Neural progenitor cell (in vitro differentiated cells): ENCODE data around the gene ASIC2. TPM values are rescaled to one million over a fixed set of nuclear protein-coding genes. Genes with fewer than 3 reads are reported as not detected.

ENCODE experiments used
- DNase-seq: peaks from one replicate; pipeline ENCODE4 v3.0.0-alpha.2; 2016; ENCODE audit warnings: low spot score
- H2AFZ ChIP-seq: fragments of 200-600 bp; sonication (generic); replicated peaks from 2 replicates; pipeline ENCODE4 v1.6.1; 2016; ENCODE audit warnings: antibody characterized with exemption
- H3F3A ChIP-seq: fragments of 200-600 bp; sonication (generic); 2 replicates; pipeline ENCODE4 v1.6.1; 2016; ENCODE audit warnings: antibody characterized with exemption, low read depth
- H3K27ac ChIP-seq: fragments of 200-600 bp; sonication (generic); 2 replicates; pipeline ENCODE4 v1.5.1; 2016; ENCODE audit warnings: mild to moderate bottlenecking
- H3K27me3 ChIP-seq: fragments of 200-600 bp; sonication (generic); 2 replicates; pipeline ENCODE4 v1.6.1; 2016; ENCODE audit warnings: mild to moderate bottlenecking, moderate library complexity
- H3K36me3 ChIP-seq: fragments of 200-600 bp; sonication (generic); 2 replicates; pipeline ENCODE4 v1.5.1; 2016
- H3K4me1 ChIP-seq: fragments of 200-600 bp; sonication (generic); 2 replicates; pipeline ENCODE4 v1.6.1; 2016; ENCODE audit warnings: mixed run types
- H3K4me2 ChIP-seq: fragments of 200-600 bp; sonication (generic); 2 replicates; pipeline ENCODE4 v1.6.1; 2016
- H3K4me3 ChIP-seq: fragments of 200-600 bp; sonication (generic); 2 replicates; pipeline ENCODE4 v1.5.1; 2016
- H3K79me2 ChIP-seq: fragments of 200-600 bp; sonication (generic); 2 replicates; pipeline ENCODE4 v1.6.1; 2016; ENCODE audit warnings: low read depth
- H3K9ac ChIP-seq: fragments of 200-600 bp; sonication (generic); 2 replicates; pipeline ENCODE4 v1.6.1; 2016
- H3K9me3 ChIP-seq: fragments of 200-600 bp; sonication (generic); 2 replicates; pipeline ENCODE4 v1.5.1; 2016; ENCODE audit warnings: low read depth
- H4K20me1 ChIP-seq: fragments of 200-600 bp; sonication (generic); 2 replicates; pipeline ENCODE4 v1.6.1; 2016; ENCODE audit warnings: low read depth
- H3K27ac Mint-ChIP-seq: 3 replicates; pipeline ENCODE4 v1.8.0; 2021; ENCODE audit warnings: mixed read lengths
- H3K27me3 Mint-ChIP-seq: 2 replicates; pipeline ENCODE4 v1.8.0; 2022; ENCODE audit warnings: low read depth, mild to moderate bottlenecking, inconsistent platforms, moderate library complexity, mixed read lengths; ENCODE audit not compliant: insufficient read depth
- H3K36me3 Mint-ChIP-seq: 3 replicates; pipeline ENCODE4 v1.8.0; 2021; ENCODE audit warnings: mixed read lengths
- H3K4me1 Mint-ChIP-seq: 3 replicates; pipeline ENCODE4 v1.8.0; 2021; ENCODE audit warnings: mixed read lengths
- H3K4me3 Mint-ChIP-seq: 3 replicates; pipeline ENCODE4 v1.8.0; 2021; ENCODE audit warnings: mild to moderate bottlenecking, moderate library complexity, mixed read lengths
- H3K9me3 Mint-ChIP-seq: 3 replicates; pipeline ENCODE4 v1.8.0; 2020; ENCODE audit warnings: mixed read lengths
- EZH2 ChIP-seq: fragments of 200-600 bp; sonication (generic); IDR thresholded peaks from 2 replicates; pipeline ENCODE4 v1.6.1; 2017; ENCODE audit warnings: antibody characterized with exemption, mild to moderate bottlenecking, moderate library complexity
- EZH2phosphoT487 ChIP-seq: fragments of 200-600 bp; sonication (generic); IDR thresholded peaks from 2 replicates; pipeline ENCODE4 v1.6.1; 2017; ENCODE audit warnings: antibody characterized with exemption
- total RNA-seq: library from RNA; depleted of rRNA; stranded (reverse); fragments of >200 nt; gene quantifications from 2 replicates; pipeline ENCODE4 v1.2.3, GENCODE V29; 2015; ENCODE audit warnings: low replicate concordance
- TF ChIP-seq, protein P1 (sequence below): fragments of 200-600 bp; sonication (generic); IDR thresholded peaks from 2 replicates; pipeline ENCODE4 v1.5.1; 2017; ENCODE audit warnings: antibody characterized with exemption, mild to moderate bottlenecking

Gene ASIC2
- total RNA-seq, 1 donor from 2014 or later: 2.3 TPM

DNA sequence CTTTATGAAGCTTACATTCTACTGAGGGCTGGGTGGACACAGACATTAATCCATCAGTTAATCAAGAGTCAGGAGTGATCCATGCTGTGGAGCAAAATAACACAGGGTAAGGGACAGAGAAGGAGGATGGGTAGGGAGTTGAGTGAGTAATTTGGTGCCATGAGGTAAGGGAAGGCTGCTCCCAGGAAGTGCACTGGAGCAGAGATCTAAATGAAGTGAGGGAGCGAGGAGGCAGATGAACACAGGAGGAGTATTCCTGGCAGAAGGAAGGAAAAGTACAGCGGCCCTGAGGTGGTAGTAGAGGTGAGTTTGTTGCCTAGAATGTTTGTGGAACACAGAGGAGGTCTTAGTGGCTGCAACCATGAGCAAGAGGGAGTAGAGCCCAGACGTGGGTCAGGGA is 34.8 kb downstream of the ASIC2 start:
- no peak overlapping the region for H3K4me3 Mint-ChIP-seq
- H3F3A ChIP-seq: no peaks in the 10 kb centered on the region
- H3K4me1 Mint-ChIP-seq: peaks cover 5% of the 10 kb centered on the region
- no peak overlapping the region for H3K4me3 ChIP-seq
- H3K79me2 ChIP-seq: no peaks in the 10 kb centered on the region
- DNase-seq: no peak
- peaks cover 5% of the 10 kb centered on the region for H3K27me3 Mint-ChIP-seq
- no peak overlapping the region for H3K4me2 ChIP-seq
- no peaks in the 10 kb centered on the region for H3K27me3 ChIP-seq
- TF ChIP-seq, protein P1, sequence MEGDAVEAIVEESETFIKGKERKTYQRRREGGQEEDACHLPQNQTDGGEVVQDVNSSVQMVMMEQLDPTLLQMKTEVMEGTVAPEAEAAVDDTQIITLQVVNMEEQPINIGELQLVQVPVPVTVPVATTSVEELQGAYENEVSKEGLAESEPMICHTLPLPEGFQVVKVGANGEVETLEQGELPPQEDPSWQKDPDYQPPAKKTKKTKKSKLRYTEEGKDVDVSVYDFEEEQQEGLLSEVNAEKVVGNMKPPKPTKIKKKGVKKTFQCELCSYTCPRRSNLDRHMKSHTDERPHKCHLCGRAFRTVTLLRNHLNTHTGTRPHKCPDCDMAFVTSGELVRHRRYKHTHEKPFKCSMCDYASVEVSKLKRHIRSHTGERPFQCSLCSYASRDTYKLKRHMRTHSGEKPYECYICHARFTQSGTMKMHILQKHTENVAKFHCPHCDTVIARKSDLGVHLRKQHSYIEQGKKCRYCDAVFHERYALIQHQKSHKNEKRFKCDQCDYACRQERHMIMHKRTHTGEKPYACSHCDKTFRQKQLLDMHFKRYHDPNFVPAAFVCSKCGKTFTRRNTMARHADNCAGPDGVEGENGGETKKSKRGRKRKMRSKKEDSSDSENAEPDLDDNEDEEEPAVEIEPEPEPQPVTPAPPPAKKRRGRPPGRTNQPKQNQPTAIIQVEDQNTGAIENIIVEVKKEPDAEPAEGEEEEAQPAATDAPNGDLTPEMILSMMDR: no peak
- TF ChIP-seq EZH2phosphoT487: no peak
- TF ChIP-seq EZH2: no peak
- no peak overlapping the region for H2AFZ ChIP-seq
- H3K36me3 Mint-ChIP-seq: no peaks in the 10 kb centered on the region
- H3K9ac ChIP-seq: no peak overlapping the region
- H3K27ac ChIP-seq: no peak overlapping the region
- no peaks in the 10 kb centered on the region for H4K20me1 ChIP-seq
- H3K9me3 Mint-ChIP-seq: no peaks in the 10 kb centered on the region
- H3K4me1 ChIP-seq: peaks cover 11% of the 10 kb centered on the region
- H3K36me3 ChIP-seq: no peaks in the 10 kb centered on the region
- no peaks in the 10 kb centered on the region for H3K9me3 ChIP-seq
- H3K27ac Mint-ChIP-seq: no peak overlapping the region

DNA sequence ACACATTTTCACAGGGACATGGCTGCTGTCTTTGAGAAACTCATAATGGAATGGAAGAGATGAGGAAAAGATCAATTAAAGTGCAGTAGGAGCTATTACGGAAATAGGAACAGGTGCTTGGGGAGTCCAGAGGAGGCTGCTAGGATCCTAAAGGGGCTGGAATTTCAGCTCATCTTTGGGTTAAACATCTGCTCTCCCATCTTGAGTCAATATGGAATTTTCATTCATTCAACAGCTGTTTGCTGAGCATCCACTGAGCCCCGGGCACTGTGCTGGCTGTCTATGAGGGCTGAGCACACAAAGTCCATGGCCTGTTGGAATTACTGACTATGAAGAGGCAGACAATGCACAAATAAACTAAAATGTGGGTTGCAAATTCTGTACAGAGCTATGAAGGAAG is 47.9 kb downstream of the ASIC2 start:
- H4K20me1 ChIP-seq: no peaks in the 10 kb centered on the region
- H3K9ac ChIP-seq: no peak overlapping the region
- H3K36me3 Mint-ChIP-seq: no peaks in the 10 kb centered on the region
- no peak overlapping the region for H3K4me2 ChIP-seq
- H3K36me3 ChIP-seq: no peaks in the 10 kb centered on the region
- no peaks in the 10 kb centered on the region for H3K9me3 ChIP-seq
- no peak overlapping the region for H3K4me3 ChIP-seq
- peaks cover 6% of the 10 kb centered on the region for H3K4me1 Mint-ChIP-seq
- H3K9me3 Mint-ChIP-seq: no peaks in the 10 kb centered on the region
- no peak overlapping the region for H3K4me3 Mint-ChIP-seq
- H2AFZ ChIP-seq: no peak overlapping the region
- H3F3A ChIP-seq: no peaks in the 10 kb centered on the region
- DNase-seq: no peak
- H3K27ac Mint-ChIP-seq: no peak overlapping the region
- H3K4me1 ChIP-seq: peaks cover 5% of the 10 kb centered on the region
- TF ChIP-seq EZH2: no peak
- TF ChIP-seq, protein P1: no peak
- TF ChIP-seq EZH2phosphoT487: no peak
- H3K27me3 ChIP-seq: no peaks in the 10 kb centered on the region
- no peak overlapping the region for H3K27ac ChIP-seq
- no peaks in the 10 kb centered on the region for H3K79me2 ChIP-seq
- H3K27me3 Mint-ChIP-seq: peaks cover 2% of the 10 kb centered on the region

DNA sequence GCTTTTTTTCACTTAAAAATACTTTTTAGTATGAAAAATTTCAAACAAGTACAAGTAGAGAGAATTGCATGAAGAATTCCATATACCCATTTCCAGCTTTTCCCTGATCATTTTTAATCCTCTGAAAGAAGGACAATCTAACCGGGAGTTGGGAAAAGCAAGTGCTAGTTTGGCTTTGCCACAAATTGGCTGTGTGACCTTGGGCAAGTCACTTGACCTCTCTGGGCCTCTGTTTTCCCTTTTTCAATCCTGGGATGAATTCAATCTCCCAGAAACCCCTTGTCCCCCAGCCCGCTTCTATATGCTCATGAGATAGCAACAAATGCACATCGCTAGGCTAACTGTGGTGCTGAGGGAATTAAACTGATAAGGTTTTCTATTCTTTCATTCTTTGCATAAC is 49.4 kb downstream of the ASIC2 start:
- Mint-ChIP-seq H3K9me3 (no peaks in the 10 kb centered on the region), H3K4me3 (no peak overlapping the region), H3K36me3 (no peaks in the 10 kb centered on the region), H3K27me3 (peaks cover 2% of the 10 kb centered on the region), H3K27ac (no peak overlapping the region), H3K4me1 (peaks cover 13% of the 10 kb centered on the region)
- Histone ChIP-seq H3K4me3 (no peak overlapping the region), H3K4me2 (no peak overlapping the region), H2AFZ (no peak overlapping the region), H3K9me3 (no peaks in the 10 kb centered on the region), H3K79me2 (no peaks in the 10 kb centered on the region), H3K9ac (no peak overlapping the region), H3K27me3 (no peaks in the 10 kb centered on the region), H3K36me3 (no peaks in the 10 kb centered on the region), H4K20me1 (no peaks in the 10 kb centered on the region), H3F3A (peaks cover 4% of the 10 kb centered on the region), H3K4me1 (peaks cover 9% of the 10 kb centered on the region), H3K27ac (no peak overlapping the region)
- DNase-seq: no peak
- TF ChIP-seq, protein P1: no peak
- TF ChIP-seq EZH2phosphoT487 (no peak), EZH2 (no peak)
